Upper lobe of right lung (tissue), 1 donor: ENCODE results near the gene CISTR. TPM values are rescaled to one million over a fixed set of nuclear protein-coding genes. Genes with fewer than 3 reads are reported as not detected.

Experiments used
- ATAC-seq: fragments of 200-7000 bp; cut with Tn5 transposase; one replicate; pipeline ENCODE4 v1.9.1; 2020; ENCODE audit warnings: mild to moderate bottlenecking, moderate library complexity
- DNase-seq: peaks from one replicate; pipeline ENCODE4 v3.0.0-alpha.2; 2020
- H3K27ac ChIP-seq: fragments of 200-600 bp; one replicate; pipeline ENCODE4 v1.8.0; 2022
- H3K27me3 ChIP-seq: fragments of 200-600 bp; one replicate; pipeline ENCODE4 v1.8.0; 2022; ENCODE audit warnings: mild to moderate bottlenecking
- H3K36me3 ChIP-seq: fragments of 200-600 bp; one replicate; pipeline ENCODE4 v1.8.0; 2022
- H3K4me1 ChIP-seq: fragments of 200-600 bp; one replicate; pipeline ENCODE4 v1.8.0; 2022
- H3K4me3 ChIP-seq: fragments of 200-600 bp; one replicate; pipeline ENCODE4 v1.8.0; 2022; ENCODE audit warnings: mild to moderate bottlenecking
- H3K9me3 ChIP-seq: fragments of 200-600 bp; one replicate; pipeline ENCODE4 v1.8.0; 2022
- CTCF ChIP-seq: fragments of 200-600 bp; IDR thresholded peaks from one replicate; pipeline ENCODE4 v1.8.0; 2022; ENCODE audit warnings: antibody characterized with exemption
- intact Hi-C: fragments of 100-400 bp; cut with DNase I; formaldehyde crosslinking; loops from one replicate; pipeline ENCODE4 v1.11.0; 2022
- total RNA-seq: library from RNA; stranded (reverse); fragmentation: NEBNext Ultra II Directional; extraction: Animal tissue kit (Norgen Biotek cat#: 25700); gene quantifications from one replicate; pipeline ENCODE4 v1.2.1, GENCODE V29; 2021
- donor health status: DM: no; HTN: yes; CAD: no; lungs with severe emphysema.

The CISTR gene
- total RNA-seq, 1 donor from 2014 or later: not detected

- peaks cover 22% of the 10 kb centered on the region for H3K4me1 ChIP-seq
- DNase-seq: no peak
- H3K27me3 ChIP-seq: peaks cover 62% of the 10 kb centered on the region
- TF ChIP-seq CTCF: no peak
- no peak overlapping the region for H3K27ac ChIP-seq
- H3K9me3 ChIP-seq: no peaks in the 10 kb centered on the region
- intact Hi-C loops: no loop called here
- H3K4me3 ChIP-seq: no peak overlapping the region
- ATAC-seq: no peak
- no peaks in the 10 kb centered on the region for H3K36me3 ChIP-seq
Observed at GRCh38 chr12:53740130-53740491, 11.7 kb downstream of the CISTR start.

DNA sequence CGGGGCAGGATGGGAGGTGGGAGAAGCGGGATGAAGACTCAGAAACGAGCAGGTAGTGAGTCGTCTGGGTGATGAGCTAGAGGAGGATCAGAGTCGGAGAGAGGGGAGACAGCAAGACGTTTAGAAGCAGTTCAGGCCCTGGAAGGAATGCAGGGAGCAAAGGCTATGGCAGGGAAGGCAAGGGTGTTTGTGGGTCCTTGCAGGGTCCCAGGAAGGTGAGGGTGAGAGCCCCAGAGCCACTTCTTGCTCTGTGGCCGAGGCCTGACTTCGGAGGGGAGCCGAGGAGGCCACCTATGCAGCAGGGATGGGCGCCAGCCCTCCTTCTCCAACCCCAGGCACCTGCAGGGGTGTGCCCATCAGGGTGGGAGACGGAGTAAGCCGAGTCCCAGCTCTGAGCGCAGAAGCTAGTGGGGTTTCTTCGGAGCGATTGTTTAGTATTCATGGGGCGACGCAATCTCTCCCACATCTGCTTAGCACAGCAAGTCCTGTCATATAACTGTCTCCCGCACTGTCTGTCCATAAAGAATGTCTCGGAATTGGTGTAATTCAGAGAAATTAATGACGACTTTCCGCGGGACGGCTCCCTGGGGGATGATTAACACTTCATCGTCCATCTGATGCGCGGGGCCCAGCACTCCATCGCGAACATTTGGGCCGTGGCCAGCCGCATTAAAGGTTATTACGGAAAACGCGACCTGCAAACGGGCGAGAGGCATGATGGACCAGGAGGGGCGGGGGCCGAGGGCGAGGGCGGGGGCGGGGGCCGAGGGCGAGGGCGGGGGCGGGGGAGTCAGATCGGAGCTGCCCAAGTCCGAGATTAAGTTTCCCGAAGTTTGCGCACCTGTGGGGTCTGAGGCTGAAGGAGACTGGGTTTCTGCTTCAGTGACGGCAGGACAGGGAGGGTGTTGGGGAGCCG lies 12.3 kb downstream of the CISTR start:
- Histone ChIP-seq H3K27me3 (peaks cover 60% of the 10 kb centered on the region), H3K4me3 (peak overlapping the region; percentile 10), H3K36me3 (no peaks in the 10 kb centered on the region), H3K4me1 (peaks cover 22% of the 10 kb centered on the region), H3K9me3 (no peaks in the 10 kb centered on the region), H3K27ac (no peak overlapping the region)
- intact Hi-C loops: no loop called here
- TF ChIP-seq CTCF: no peak
- DNase-seq (no peak), ATAC-seq (no peak)

DNA sequence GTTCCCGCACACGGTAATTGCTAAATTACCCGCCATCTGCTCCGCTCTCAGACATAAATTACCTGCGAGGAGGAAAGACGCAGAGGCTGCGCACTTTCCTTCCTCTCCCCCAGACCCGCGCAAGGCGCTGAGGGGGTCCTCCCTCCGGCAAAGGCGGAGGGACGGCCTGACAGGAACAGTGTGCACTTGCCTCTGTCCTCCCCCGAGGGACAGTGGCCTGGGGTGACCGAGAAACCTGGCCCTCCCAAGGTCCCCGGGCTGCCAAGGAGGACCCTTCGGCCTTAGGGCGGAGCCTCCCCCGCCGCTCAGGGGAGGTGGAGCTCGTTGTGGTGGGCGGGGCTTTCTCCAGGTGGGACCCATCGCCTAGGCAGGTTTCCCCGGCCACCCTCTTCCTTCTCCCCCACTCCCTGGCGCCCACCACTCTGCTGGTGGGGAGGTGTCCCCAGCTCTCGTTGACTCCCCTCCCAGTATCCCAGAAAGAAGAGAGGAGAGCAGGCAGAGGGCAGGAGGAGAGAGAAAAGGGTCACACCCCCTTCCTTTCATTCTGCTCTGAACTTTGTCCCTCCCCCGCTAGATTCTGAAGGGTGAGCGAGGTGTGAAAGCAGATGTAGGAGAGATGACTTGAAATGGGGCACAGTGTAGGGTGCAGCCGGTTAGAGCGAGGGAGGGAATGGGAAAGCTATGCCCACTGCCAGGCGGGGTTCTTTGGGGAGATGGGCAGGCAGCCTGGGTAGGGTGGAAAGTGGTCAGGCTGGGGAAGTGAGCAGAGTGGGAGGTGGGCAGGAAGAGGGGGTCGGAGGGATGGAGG lies 13.2 kb downstream of the CISTR start:
- TF ChIP-seq CTCF: no peak
- peak; percentile 63 for ATAC-seq
- Histone ChIP-seq H3K4me3 (no peak overlapping the region), H3K36me3 (no peaks in the 10 kb centered on the region), H3K9me3 (no peaks in the 10 kb centered on the region), H3K27me3 (peaks cover 57% of the 10 kb centered on the region), H3K27ac (no peak overlapping the region), H3K4me1 (peaks cover 22% of the 10 kb centered on the region)
- DNase-seq: peak; percentile 72
- intact Hi-C loops: no loop called here

DNA sequence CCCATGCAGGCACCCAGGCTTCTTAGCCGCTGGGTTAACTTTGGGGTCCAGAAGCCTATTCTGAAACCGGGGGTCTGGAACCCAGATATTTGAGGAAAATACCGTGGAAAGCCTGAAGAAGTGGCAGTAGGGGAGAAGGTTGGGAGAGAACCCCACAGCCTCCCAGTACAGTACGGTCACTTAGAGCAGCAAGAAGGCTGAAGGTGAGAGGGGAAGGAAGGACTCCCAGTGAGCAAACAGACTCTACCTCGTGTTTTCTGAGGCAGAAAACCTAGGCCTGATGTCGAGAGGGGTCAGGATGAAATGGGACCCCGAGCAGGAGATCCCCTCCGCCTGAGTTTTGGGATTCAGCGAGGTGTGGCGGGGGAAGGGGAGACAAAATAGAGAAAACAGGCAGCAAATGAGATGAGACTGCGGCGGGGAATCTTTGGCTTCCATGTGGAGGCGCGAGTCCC lies 13.8 kb downstream of the CISTR start:
- H3K9me3 ChIP-seq: no peaks in the 10 kb centered on the region
- intact Hi-C loops: no loop called here
- H3K4me1 ChIP-seq: peaks cover 17% of the 10 kb centered on the region
- H3K27me3 ChIP-seq: peaks cover 57% of the 10 kb centered on the region
- no peak for TF ChIP-seq CTCF
- no peak overlapping the region for H3K27ac ChIP-seq
- H3K4me3 ChIP-seq: no peak overlapping the region
- ATAC-seq (no peak), DNase-seq (no peak)
- no peaks in the 10 kb centered on the region for H3K36me3 ChIP-seq

GRCh38 chr12:53737093-53737808 lies 14.5 kb downstream of the CISTR start:
- peaks cover 17% of the 10 kb centered on the region for H3K4me1 ChIP-seq
- DNase-seq (no peak), ATAC-seq (no peak)
- peaks cover 51% of the 10 kb centered on the region for H3K27me3 ChIP-seq
- no peak overlapping the region for H3K27ac ChIP-seq
- TF ChIP-seq CTCF: no peak
- H3K4me3 ChIP-seq: no peak overlapping the region
- intact Hi-C loops: no loop called here
- no peaks in the 10 kb centered on the region for H3K36me3 ChIP-seq
- H3K9me3 ChIP-seq: no peaks in the 10 kb centered on the region
